ENCODE results near the gene PRELP.

DNA sequence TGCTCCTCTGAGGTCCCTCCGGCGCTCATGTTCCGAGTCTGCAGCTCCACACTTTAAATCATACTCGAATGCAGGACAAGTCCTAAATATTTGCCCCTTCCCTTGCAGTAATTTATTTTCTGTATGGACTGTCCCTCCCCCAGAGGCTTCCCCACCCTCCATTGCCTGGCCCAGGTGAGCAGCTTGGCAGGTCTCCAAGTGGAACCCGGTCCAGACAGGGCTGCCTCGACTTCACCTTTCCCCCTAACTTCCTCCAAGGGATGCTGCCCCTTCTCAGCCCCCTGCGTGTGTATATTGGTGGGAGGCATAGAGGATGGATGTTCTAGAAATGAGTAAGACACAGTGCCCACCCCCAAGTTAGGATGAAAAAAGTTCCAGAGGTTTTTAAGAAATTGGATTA, 12.9 kb downstream of the PRELP start:
- TF ChIP-seq, protein P1, sequence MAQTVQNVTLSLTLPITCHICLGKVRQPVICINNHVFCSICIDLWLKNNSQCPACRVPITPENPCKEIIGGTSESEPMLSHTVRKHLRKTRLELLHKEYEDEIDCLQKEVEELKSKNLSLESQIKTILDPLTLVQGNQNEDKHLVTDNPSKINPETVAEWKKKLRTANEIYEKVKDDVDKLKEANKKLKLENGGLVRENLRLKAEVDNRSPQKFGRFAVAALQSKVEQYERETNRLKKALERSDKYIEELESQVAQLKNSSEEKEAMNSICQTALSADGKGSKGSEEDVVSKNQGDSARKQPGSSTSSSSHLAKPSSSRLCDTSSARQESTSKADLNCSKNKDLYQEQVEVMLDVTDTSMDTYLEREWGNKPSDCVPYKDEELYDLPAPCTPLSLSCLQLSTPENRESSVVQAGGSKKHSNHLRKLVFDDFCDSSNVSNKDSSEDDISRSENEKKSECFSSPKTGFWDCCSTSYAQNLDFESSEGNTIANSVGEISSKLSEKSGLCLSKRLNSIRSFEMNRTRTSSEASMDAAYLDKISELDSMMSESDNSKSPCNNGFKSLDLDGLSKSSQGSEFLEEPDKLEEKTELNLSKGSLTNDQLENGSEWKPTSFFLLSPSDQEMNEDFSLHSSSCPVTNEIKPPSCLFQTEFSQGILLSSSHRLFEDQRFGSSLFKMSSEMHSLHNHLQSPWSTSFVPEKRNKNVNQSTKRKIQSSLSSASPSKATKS (CRISPR knock-in tag; IDR thresholded peaks at IDR 0.05) = no peak
- TF ChIP-seq FOSL1 (tag; conservative IDR thresholded peaks at IDR 0.05) (no peak), RB1 (IDR thresholded peaks at IDR 0.05; ENCODE audit: low read depth) (no peak), EP300 (IDR thresholded peaks at IDR 0.05; ENCODE audit: low read length) (no peak), SMC3 (conservative IDR thresholded peaks at IDR 0.05; ENCODE audit: insufficient read depth, low read depth, low read length) (no peak), GMEB1 (CRISPR knock-in tag; IDR thresholded peaks at IDR 0.05) (no peak), RAD21 (CRISPR knock-in tag; conservative IDR thresholded peaks at IDR 0.05 in 1 of 2, IDR thresholded peaks at IDR 0.05 in 1 of 2) (no peak), POLR2AphosphoS5 (IDR thresholded peaks at IDR 0.05; ENCODE audit: control insufficient read depth, insufficient read depth, low read depth, low read length) (no peak), HIVEP1 (CRISPR knock-in tag; IDR thresholded peaks at IDR 0.05) (no peak)
- TF ChIP-seq, protein P2, sequence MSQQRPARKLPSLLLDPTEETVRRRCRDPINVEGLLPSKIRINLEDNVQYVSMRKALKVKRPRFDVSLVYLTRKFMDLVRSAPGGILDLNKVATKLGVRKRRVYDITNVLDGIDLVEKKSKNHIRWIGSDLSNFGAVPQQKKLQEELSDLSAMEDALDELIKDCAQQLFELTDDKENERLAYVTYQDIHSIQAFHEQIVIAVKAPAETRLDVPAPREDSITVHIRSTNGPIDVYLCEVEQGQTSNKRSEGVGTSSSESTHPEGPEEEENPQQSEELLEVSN (IDR thresholded peaks at IDR 0.05; ENCODE audit: borderline replicate concordance in 1 of 2, extremely low read depth in 1 of 2, insufficient read depth in 1 of 2, insufficient read length in 1 of 2, low read depth in 1 of 2, low read length in 1 of 2, poor library complexity in 1 of 2, severe bottlenecking in 1 of 2) = no peak
- TF ChIP-seq, protein P3, sequence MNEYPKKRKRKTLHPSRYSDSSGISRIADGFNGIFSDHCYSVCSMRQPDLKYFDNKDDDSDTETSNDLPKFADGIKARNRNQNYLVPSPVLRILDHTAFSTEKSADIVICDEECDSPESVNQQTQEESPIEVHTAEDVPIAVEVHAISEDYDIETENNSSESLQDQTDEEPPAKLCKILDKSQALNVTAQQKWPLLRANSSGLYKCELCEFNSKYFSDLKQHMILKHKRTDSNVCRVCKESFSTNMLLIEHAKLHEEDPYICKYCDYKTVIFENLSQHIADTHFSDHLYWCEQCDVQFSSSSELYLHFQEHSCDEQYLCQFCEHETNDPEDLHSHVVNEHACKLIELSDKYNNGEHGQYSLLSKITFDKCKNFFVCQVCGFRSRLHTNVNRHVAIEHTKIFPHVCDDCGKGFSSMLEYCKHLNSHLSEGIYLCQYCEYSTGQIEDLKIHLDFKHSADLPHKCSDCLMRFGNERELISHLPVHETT (CRISPR knock-in tag; conservative IDR thresholded peaks at IDR 0.05 in 1 of 2, IDR thresholded peaks at IDR 0.05 in 1 of 2) = no peak
- TF ChIP-seq, protein P4, sequence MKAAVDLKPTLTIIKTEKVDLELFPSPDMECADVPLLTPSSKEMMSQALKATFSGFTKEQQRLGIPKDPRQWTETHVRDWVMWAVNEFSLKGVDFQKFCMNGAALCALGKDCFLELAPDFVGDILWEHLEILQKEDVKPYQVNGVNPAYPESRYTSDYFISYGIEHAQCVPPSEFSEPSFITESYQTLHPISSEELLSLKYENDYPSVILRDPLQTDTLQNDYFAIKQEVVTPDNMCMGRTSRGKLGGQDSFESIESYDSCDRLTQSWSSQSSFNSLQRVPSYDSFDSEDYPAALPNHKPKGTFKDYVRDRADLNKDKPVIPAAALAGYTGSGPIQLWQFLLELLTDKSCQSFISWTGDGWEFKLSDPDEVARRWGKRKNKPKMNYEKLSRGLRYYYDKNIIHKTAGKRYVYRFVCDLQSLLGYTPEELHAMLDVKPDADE (conservative IDR thresholded peaks at IDR 0.05; ENCODE audit: control insufficient read depth, low read depth, low read length) = no peak
